WTC11 (cell line): ENCODE measurements around the gene OPN1SW.

Source experiments
- CTCF ChIP-seq: fragments of 200-600 bp; IDR thresholded peaks from 2 replicates; pipeline ENCODE4 v1.8.0; 2022; ENCODE audit warnings: antibody characterized with exemption
- HMGA2 ChIP-seq: fragments of 250-450 bp; sonication (Bioruptor Pico); IDR thresholded peaks from 2 replicates; pipeline ENCODE4 v1.4.0; 2021; ENCODE audit warnings: mild to moderate bottlenecking, moderate library complexity
- NFYB ChIP-seq: sonication (generic); formaldehyde crosslinking; conservative IDR thresholded peaks from 2 replicates; pipeline ENCODE4 v1.8.0; 2022; ENCODE audit warnings: low read depth, missing genetic modification reagents
- TCF7 ChIP-seq: sonication (generic); formaldehyde crosslinking; IDR thresholded peaks from 2 replicates; pipeline ENCODE4 v1.8.0; 2022; ENCODE audit warnings: mild to moderate bottlenecking, low read depth, missing genetic modification reagents, moderate library complexity
- TP53 ChIP-seq: sonication (generic); formaldehyde crosslinking; IDR thresholded peaks from 2 replicates; pipeline ENCODE4 v1.8.1; 2023; ENCODE audit warnings: mild to moderate bottlenecking, missing genetic modification reagents
- TF ChIP-seq, protein P1 (sequence below): sonication (generic); formaldehyde crosslinking; IDR thresholded peaks from 2 replicates; pipeline ENCODE4 v1.8.1; 2023; ENCODE audit warnings: mild to moderate bottlenecking, missing genetic modification reagents, moderate library complexity

- TF ChIP-seq CTCF (no peak), TCF7 (no peak), HMGA2 (CRISPR knock-in tag) (no peak), TP53 (no peak), NFYB (CRISPR knock-in tag) (no peak)
- TF ChIP-seq, protein P1, sequence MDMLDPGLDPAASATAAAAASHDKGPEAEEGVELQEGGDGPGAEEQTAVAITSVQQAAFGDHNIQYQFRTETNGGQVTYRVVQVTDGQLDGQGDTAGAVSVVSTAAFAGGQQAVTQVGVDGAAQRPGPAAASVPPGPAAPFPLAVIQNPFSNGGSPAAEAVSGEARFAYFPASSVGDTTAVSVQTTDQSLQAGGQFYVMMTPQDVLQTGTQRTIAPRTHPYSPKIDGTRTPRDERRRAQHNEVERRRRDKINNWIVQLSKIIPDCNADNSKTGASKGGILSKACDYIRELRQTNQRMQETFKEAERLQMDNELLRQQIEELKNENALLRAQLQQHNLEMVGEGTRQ (CRISPR knock-in tag): no peak
These were observed 32.4 kb downstream of the OPN1SW start for GRCh38 chr7:128743112-128743772.
